Neural progenitor cell (in vitro differentiated cells): ENCODE data around the gene PTGR3.

ENCODE experiments used
- EZH2 ChIP-seq: fragments of 200-600 bp; sonication (generic); IDR thresholded peaks from 2 replicates; pipeline ENCODE4 v1.6.1; 2017; ENCODE audit warnings: antibody characterized with exemption, mild to moderate bottlenecking, moderate library complexity
- EZH2phosphoT487 ChIP-seq: fragments of 200-600 bp; sonication (generic); IDR thresholded peaks from 2 replicates; pipeline ENCODE4 v1.6.1; 2017; ENCODE audit warnings: antibody characterized with exemption

DNA sequence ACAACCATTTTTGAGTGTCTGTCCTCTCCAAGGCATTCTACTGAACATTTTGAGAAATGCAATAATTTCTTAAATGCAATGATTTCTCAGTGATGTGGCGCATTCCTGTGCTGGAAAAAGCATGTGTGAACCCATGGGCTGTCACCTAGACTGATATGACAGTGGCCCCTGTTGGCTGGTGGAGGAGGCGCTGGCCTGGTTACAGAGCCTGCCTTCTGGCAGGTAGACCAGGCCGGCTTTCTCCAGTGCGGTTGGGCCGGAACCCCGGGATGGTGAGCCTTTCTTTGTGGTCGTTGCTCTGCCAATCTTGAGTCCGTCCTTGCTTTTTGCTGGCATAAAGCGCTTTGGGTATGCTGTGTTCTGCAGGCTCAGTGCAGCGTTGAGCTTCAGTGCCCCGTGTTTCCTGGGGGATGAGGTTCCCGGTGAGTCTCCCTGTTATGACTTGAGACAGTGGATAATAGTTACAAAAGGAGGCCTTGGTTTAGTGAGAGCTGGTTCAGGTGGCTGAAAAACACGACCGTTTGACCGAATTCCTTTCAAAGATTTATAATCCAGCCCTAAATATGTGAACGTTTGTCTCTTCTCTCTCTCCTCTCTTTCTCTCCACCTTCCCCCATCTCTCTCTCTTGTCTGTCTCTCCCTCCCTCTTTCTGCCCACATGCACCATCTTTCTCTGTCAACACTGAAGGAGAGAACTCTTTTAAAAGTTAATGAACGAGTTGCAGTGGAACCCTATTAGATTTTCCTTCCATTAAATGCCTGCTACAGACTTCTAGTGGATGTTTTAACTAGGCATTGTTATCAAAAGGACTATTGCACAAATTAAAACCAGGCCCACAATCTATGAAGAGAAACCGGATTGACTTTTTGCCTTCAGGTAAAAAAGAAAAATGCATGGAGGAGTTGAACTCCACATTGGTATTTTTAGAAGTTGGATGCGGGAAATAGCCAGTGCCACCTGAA is 35.7 kb upstream of the PTGR3 start:
- TF ChIP-seq EZH2 (no peak), EZH2phosphoT487 (no peak)
